ENCODE measurements around the gene CEACAM7.

Gene CEACAM7

DNA sequence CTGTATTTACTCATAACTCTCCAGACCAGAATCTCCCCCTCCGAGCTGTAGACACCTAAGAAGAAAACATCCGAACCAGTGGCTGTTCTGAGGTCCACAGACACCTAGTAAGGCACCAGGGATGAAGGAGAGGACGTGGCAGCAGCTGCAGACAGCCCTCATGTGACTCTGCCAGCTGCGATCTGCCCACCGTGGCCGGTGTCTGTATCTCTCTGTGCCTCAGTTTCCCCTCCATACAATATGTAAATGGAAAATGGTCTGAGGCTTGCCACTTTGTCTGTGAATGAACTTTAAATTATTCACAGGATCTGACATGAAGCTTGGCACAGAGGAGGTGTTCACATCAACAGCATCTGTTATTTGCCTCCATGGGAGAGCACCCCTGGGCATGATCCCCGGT is 63.6 kb downstream of the CEACAM7 start:
- no peak for ATAC-seq (ENCODE audit: low read depth)
- Histone ChIP-seq H3K4me3 (ENCODE audit: severe bottlenecking) (no peak overlapping the region), H3K4me1 (ENCODE audit: insufficient read depth, poor library complexity, severe bottlenecking) (no peaks in the 10 kb centered on the region), H3K9me3 (ENCODE audit: severe bottlenecking) (no peaks in the 10 kb centered on the region), H3K36me3 (ENCODE audit: low read depth) (no peaks in the 10 kb centered on the region), H3K27ac (ENCODE audit: poor library complexity, severe bottlenecking) (no peak overlapping the region), H3K27me3 (ENCODE audit: insufficient read depth, poor library complexity, severe bottlenecking) (peaks cover 10% of the 10 kb centered on the region)
- no peak for DNase-seq (ENCODE audit: low spot score)
- TF ChIP-seq, protein P1, sequence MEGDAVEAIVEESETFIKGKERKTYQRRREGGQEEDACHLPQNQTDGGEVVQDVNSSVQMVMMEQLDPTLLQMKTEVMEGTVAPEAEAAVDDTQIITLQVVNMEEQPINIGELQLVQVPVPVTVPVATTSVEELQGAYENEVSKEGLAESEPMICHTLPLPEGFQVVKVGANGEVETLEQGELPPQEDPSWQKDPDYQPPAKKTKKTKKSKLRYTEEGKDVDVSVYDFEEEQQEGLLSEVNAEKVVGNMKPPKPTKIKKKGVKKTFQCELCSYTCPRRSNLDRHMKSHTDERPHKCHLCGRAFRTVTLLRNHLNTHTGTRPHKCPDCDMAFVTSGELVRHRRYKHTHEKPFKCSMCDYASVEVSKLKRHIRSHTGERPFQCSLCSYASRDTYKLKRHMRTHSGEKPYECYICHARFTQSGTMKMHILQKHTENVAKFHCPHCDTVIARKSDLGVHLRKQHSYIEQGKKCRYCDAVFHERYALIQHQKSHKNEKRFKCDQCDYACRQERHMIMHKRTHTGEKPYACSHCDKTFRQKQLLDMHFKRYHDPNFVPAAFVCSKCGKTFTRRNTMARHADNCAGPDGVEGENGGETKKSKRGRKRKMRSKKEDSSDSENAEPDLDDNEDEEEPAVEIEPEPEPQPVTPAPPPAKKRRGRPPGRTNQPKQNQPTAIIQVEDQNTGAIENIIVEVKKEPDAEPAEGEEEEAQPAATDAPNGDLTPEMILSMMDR (IDR thresholded peaks at IDR 0.05; ENCODE audit: poor library complexity, severe bottlenecking), result no peak

DNA sequence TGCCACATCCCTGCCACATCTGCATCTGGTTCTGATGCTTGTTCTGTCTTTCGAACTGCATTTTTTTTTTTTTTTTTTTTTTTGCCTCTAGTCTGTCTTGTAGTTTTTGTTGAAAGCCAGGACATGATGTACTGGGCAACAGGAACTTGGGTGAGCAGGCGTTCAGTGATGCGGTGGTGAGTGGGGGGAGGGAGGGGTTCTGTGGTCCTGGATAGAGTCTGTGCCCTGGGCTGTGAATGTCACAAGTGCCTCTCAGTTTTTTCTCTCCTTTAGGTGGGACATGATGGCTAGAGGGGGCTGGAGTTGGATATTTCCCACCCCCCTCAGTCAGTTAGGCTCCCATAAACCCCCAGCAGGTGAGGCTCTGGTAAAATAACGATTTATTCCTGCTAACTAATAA is 64.7 kb downstream of the CEACAM7 start:
- TF ChIP-seq, protein P1 (IDR thresholded peaks at IDR 0.05; ENCODE audit: poor library complexity, severe bottlenecking), result no peak
- H3K36me3 ChIP-seq (ENCODE audit: low read depth), result no peaks in the 10 kb centered on the region
- no peak overlapping the region for H3K27ac ChIP-seq (ENCODE audit: poor library complexity, severe bottlenecking)
- DNase-seq (ENCODE audit: low spot score) (no peak), ATAC-seq (ENCODE audit: low read depth) (no peak)
- H3K4me1 ChIP-seq (ENCODE audit: insufficient read depth, poor library complexity, severe bottlenecking), result no peaks in the 10 kb centered on the region
- no peaks in the 10 kb centered on the region for H3K9me3 ChIP-seq (ENCODE audit: severe bottlenecking)
- H3K27me3 ChIP-seq (ENCODE audit: insufficient read depth, poor library complexity, severe bottlenecking), result peaks cover 3% of the 10 kb centered on the region
- no peak overlapping the region for H3K4me3 ChIP-seq (ENCODE audit: severe bottlenecking)

Measured in RWPE2 (cell line).